GM23248 (cell line): ENCODE data around the gene RACK1. TPM values are rescaled to one million over a fixed set of nuclear protein-coding genes. Genes with fewer than 3 reads are reported as not detected.

Source experiments
- DNase-seq: peaks from one replicate; pipeline ENCODE4 v3.0.0-alpha.2; 2015
- H2AFZ ChIP-seq: fragments of 200-600 bp; sonication (generic); 2 replicates; pipeline ENCODE4 v1.6.1; 2016; ENCODE audit warnings: antibody characterized with exemption
- H3F3A ChIP-seq: fragments of 200-600 bp; sonication (generic); 2 replicates; pipeline ENCODE4 v1.6.1; 2016; ENCODE audit warnings: mild to moderate bottlenecking, antibody characterized with exemption, mixed run types; ENCODE audit not compliant: insufficient read depth
- H3K27ac ChIP-seq: fragments of 200-600 bp; sonication (generic); 2 replicates; pipeline ENCODE4 v1.5.1; 2016; ENCODE audit warnings: mild to moderate bottlenecking
- H3K27me3 ChIP-seq: fragments of 200-600 bp; sonication (generic); replicated peaks from 2 replicates; pipeline ENCODE4 v1.6.1; 2016; ENCODE audit warnings: mild to moderate bottlenecking; ENCODE audit not compliant: insufficient read depth
- H3K36me3 ChIP-seq: fragments of 200-600 bp; sonication (generic); 2 replicates; pipeline ENCODE4 v1.6.1; 2016; ENCODE audit warnings: low read depth, mild to moderate bottlenecking
- H3K4me1 ChIP-seq: fragments of 200-600 bp; sonication (generic); 2 replicates; pipeline ENCODE4 v1.6.1; 2016; ENCODE audit warnings: mild to moderate bottlenecking; ENCODE audit not compliant: insufficient read depth
- H3K4me2 ChIP-seq: fragments of 200-600 bp; sonication (generic); one replicate; pipeline ENCODE4 v1.6.1; 2016; ENCODE audit warnings: mild to moderate bottlenecking; ENCODE audit not compliant: unreplicated experiment
- H3K4me3 ChIP-seq: fragments of 200-600 bp; sonication (generic); 2 replicates; pipeline ENCODE4 v1.5.1; 2016; ENCODE audit warnings: mild to moderate bottlenecking
- H3K79me2 ChIP-seq: fragments of 200-600 bp; sonication (generic); 2 replicates; pipeline ENCODE4 v1.6.1; 2016; ENCODE audit warnings: mild to moderate bottlenecking; ENCODE audit not compliant: insufficient read depth
- H3K9ac ChIP-seq: fragments of 200-600 bp; sonication (generic); 2 replicates; pipeline ENCODE4 v1.6.1; 2016; ENCODE audit warnings: mild to moderate bottlenecking
- H3K9me2 ChIP-seq: fragments of 200-600 bp; sonication (generic); 2 replicates; pipeline ENCODE4 v1.6.1; 2016; ENCODE audit warnings: mixed run types, mild to moderate bottlenecking, moderate library complexity; ENCODE audit not compliant: insufficient read depth
- H3K9me3 ChIP-seq: fragments of 200-600 bp; sonication (generic); one replicate; pipeline ENCODE4 v1.6.1; 2017; ENCODE audit warnings: low read depth
- H4K20me1 ChIP-seq: fragments of 200-600 bp; sonication (generic); 2 replicates; pipeline ENCODE4 v1.6.0; 2016; ENCODE audit not compliant: insufficient read depth
- EZH2 ChIP-seq: fragments of 200-600 bp; sonication (generic); IDR thresholded peaks from 2 replicates; pipeline ENCODE4 v1.6.1; 2018; ENCODE audit warnings: antibody characterized with exemption, mild to moderate bottlenecking; ENCODE audit not compliant: insufficient read depth, poor library complexity, severe bottlenecking
- EZH2phosphoT487 ChIP-seq: fragments of 200-600 bp; sonication (generic); IDR thresholded peaks from 2 replicates; pipeline ENCODE4 v1.6.1; 2018; ENCODE audit warnings: antibody characterized with exemption, moderate library complexity, mild to moderate bottlenecking, low read depth; ENCODE audit not compliant: insufficient read depth
- WGBS, 2 experiments: methylation state at CpG; one replicate each; pipeline ENCODE4 v1.1.6; 2015 to 2017; ENCODE audit warnings: low lambda C conversion rate in 2 of 2, low coverage in 1 of 2; ENCODE audit errors: missing lambda C conversion rate in 2 of 2; 5-methylcytosine and 5-hydroxymethylcytosine counted together
- in situ Hi-C: fragments of 300-500 bp; cut with MboI; formaldehyde crosslinking; loops from 2 replicates; pipeline ENCODE4 v1.15.0; 2020
- polyA plus RNA-seq: library from polyadenylated mRNA; unstranded; fragments of >200 nt; fragmentation: Nextera tagmentation; extraction: Ambion mirVana; gene quantifications from 2 replicates; pipeline ENCODE4 v1.2.1, GENCODE V29; 2016
- total RNA-seq: library from RNA; depleted of rRNA; stranded (reverse); fragments of >200 nt; shearing (Covaris generic); gene quantifications from 2 replicates; pipeline ENCODE4 v1.2.3, GENCODE V29; 2014

RACK1 gene
- total and polyA plus RNA-seq, 2 experiments from 2014 or later = 837 to 3,224 TPM

GRCh38 chr5:181191526-181192336, 52.0 kb downstream of the RACK1 start:
- Histone ChIP-seq H3K9me3 (no peaks in the 10 kb centered on the region), H2AFZ (peak overlapping the region; percentile 87), H4K20me1 (no peaks in the 10 kb centered on the region), H3K79me2 (no peaks in the 10 kb centered on the region), H3K27me3 (no peaks in the 10 kb centered on the region), H3K9me2 (no peaks in the 10 kb centered on the region), H3K27ac (peak overlapping the region; percentile 77), H3K4me2 (peak overlapping the region; percentile 97), H3K9ac (peak overlapping the region; percentile 94), H3K36me3 (no peaks in the 10 kb centered on the region), H3K4me1 (no peaks in the 10 kb centered on the region), H3F3A (no peaks in the 10 kb centered on the region), H3K4me3 (peak overlapping the region; percentile 87)
- 1% methylated on average over 50 to 64 of the region's 64 CpGs for WGBS, 2 experiments
- TF ChIP-seq EZH2phosphoT487 = no peak
- TF ChIP-seq EZH2 = no peak
- in situ Hi-C loops = no loop called here
- peak; percentile 98 for DNase-seq

- Histone ChIP-seq H2AFZ (peak overlapping the region; percentile 84), H3K79me2 (no peaks in the 10 kb centered on the region), H3K27ac (no peak overlapping the region), H3K36me3 (no peaks in the 10 kb centered on the region), H3K4me1 (no peaks in the 10 kb centered on the region), H3K4me2 (peak overlapping the region; percentile 97), H3K27me3 (no peaks in the 10 kb centered on the region), H3K4me3 (peak overlapping the region; percentile 87), H4K20me1 (no peaks in the 10 kb centered on the region), H3K9ac (peak overlapping the region; percentile 77), H3F3A (no peaks in the 10 kb centered on the region), H3K9me3 (no peaks in the 10 kb centered on the region), H3K9me2 (no peaks in the 10 kb centered on the region)
- TF ChIP-seq EZH2phosphoT487 (no peak), EZH2 (no peak)
- DNase-seq = peak; percentile 72
- 1% methylated on average over 64 to 66 of the region's 66 CpGs for WGBS, 2 experiments
- in situ Hi-C loops = no loop called here
Observed at GRCh38 chr5:181190711-181191525, 52.8 kb downstream of the RACK1 start.

- H3K27ac ChIP-seq = no peak overlapping the region
- in situ Hi-C loops = no loop called here
- WGBS, 2 experiments = 2 to 3% methylated on average over 26 to 51 of the region's 52 CpGs
Observed at GRCh38 chr5:181189962-181190710, 53.6 kb downstream of the RACK1 start.

GRCh38 chr5:181189363-181189961, 54.2 kb downstream of the RACK1 start:
- H3K27ac ChIP-seq = peak overlapping the region; percentile 25

More at GRCh38 chr5:181189962-181190710, 53.6 kb downstream of the RACK1 start:
- peak; percentile 35 for DNase-seq
- Histone ChIP-seq H2AFZ (peak overlapping the region; percentile 84), H3F3A (no peaks in the 10 kb centered on the region), H3K4me3 (peak overlapping the region; percentile 87), H3K27me3 (no peaks in the 10 kb centered on the region), H4K20me1 (no peaks in the 10 kb centered on the region), H3K79me2 (no peaks in the 10 kb centered on the region), H3K36me3 (no peaks in the 10 kb centered on the region), H3K9me3 (no peaks in the 10 kb centered on the region), H3K9ac (peak overlapping the region; percentile 77), H3K4me2 (peak overlapping the region; percentile 97), H3K9me2 (no peaks in the 10 kb centered on the region), H3K4me1 (no peaks in the 10 kb centered on the region)
- TF ChIP-seq EZH2 (no peak), EZH2phosphoT487 (no peak)

More at GRCh38 chr5:181189363-181189961, 54.2 kb downstream of the RACK1 start:
- no peak for TF ChIP-seq EZH2phosphoT487
- no peak for TF ChIP-seq EZH2
- Histone ChIP-seq H3K79me2 (no peaks in the 10 kb centered on the region), H3K4me2 (peak overlapping the region; percentile 97), H3K9me3 (no peaks in the 10 kb centered on the region), H3K36me3 (no peaks in the 10 kb centered on the region), H3K4me1 (no peaks in the 10 kb centered on the region), H3K27me3 (no peaks in the 10 kb centered on the region), H2AFZ (peak overlapping the region; percentile 84), H3F3A (no peaks in the 10 kb centered on the region), H3K4me3 (peak overlapping the region; percentile 87), H3K9me2 (no peaks in the 10 kb centered on the region), H4K20me1 (no peaks in the 10 kb centered on the region), H3K9ac (peak overlapping the region; percentile 77)
- WGBS, 2 experiments = 1% methylated on average over 40 to 41 of the region's 41 CpGs
- DNase-seq = peak; percentile 77
- in situ Hi-C loops = no loop called here
